NCI-H69 (cell line): Measurements from ENCODE around the gene IQCN.

Experiments used
- DNase-seq: peaks from one replicate; lab custom pipeline; 2025; lab: John Stamatoyannopoulos, UW

IQCN gene

GRCh38 chr19:18304458-18305310 is 30.4 kb upstream of the IQCN start:
- peak; percentile 42 for DNase-seq

- DNase-seq, result no peak
Observed at GRCh38 chr19:18304208-18304457, 29.9 kb upstream of the IQCN start.

- DNase-seq, result no peak
Observed at GRCh38 chr19:18301718-18302111, 27.5 kb upstream of the IQCN start.

- DNase-seq, result no peak
Observed at GRCh38 chr19:18300930-18301717, 26.9 kb upstream of the IQCN start.

GRCh38 chr19:18299654-18300053 is 25.4 kb upstream of the IQCN start:
- DNase-seq, result no peak

GRCh38 chr19:18298601-18299000 is 24.3 kb upstream of the IQCN start:
- DNase-seq, result no peak

- no peak for DNase-seq
Observed at GRCh38 chr19:18297308-18297707, 23.1 kb upstream of the IQCN start.

GRCh38 chr19:18295034-18295451 is 20.8 kb upstream of the IQCN start:
- DNase-seq, result no peak

- peak; percentile 81 for DNase-seq
Observed at GRCh38 chr19:18294467-18294864, 20.2 kb upstream of the IQCN start.

- peak; percentile 39 for DNase-seq
Observed at GRCh38 chr19:18293642-18294466, 19.6 kb upstream of the IQCN start.

- DNase-seq, result peak; percentile 93
Observed at GRCh38 chr19:18292810-18293641, 18.8 kb upstream of the IQCN start.

GRCh38 chr19:18292462-18292809 is 18.2 kb upstream of the IQCN start:
- DNase-seq, result no peak

GRCh38 chr19:18291590-18292461 is 17.6 kb upstream of the IQCN start:
- peak; percentile 87 for DNase-seq

GRCh38 chr19:18291019-18291524 is 16.8 kb upstream of the IQCN start:
- no peak for DNase-seq

- peak; percentile 30 for DNase-seq
Observed at GRCh38 chr19:18290302-18291018, 16.2 kb upstream of the IQCN start.

- no peak for DNase-seq
Observed at GRCh38 chr19:18289471-18290301, 15.4 kb upstream of the IQCN start.

GRCh38 chr19:18287836-18288772 is 13.9 kb upstream of the IQCN start:
- DNase-seq, result no peak
